ENCODE measurements around the gene CEACAM6.

DNA sequence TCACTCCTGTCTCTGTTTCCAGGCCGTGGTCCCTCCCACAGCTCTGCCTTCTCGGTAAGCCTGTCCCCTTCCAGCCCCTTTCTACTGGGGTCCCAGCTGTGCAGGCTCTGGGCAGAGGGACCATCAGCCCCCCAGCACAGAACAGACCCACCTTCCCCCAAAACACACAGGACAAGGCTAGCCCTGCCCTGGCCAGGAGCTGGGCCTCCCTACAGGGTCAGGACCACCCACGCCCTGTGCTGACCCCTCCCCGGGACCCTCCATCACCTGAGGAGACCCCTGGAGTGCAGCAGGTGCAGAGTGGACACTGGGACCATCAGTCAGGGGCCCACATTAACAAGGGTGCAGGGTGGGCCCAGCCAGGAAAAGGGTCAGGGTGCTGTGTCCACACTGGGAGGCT is 55.0 kb downstream of the CEACAM6 start:
- TF ChIP-seq, protein P1, sequence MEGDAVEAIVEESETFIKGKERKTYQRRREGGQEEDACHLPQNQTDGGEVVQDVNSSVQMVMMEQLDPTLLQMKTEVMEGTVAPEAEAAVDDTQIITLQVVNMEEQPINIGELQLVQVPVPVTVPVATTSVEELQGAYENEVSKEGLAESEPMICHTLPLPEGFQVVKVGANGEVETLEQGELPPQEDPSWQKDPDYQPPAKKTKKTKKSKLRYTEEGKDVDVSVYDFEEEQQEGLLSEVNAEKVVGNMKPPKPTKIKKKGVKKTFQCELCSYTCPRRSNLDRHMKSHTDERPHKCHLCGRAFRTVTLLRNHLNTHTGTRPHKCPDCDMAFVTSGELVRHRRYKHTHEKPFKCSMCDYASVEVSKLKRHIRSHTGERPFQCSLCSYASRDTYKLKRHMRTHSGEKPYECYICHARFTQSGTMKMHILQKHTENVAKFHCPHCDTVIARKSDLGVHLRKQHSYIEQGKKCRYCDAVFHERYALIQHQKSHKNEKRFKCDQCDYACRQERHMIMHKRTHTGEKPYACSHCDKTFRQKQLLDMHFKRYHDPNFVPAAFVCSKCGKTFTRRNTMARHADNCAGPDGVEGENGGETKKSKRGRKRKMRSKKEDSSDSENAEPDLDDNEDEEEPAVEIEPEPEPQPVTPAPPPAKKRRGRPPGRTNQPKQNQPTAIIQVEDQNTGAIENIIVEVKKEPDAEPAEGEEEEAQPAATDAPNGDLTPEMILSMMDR (IDR thresholded peaks at IDR 0.05): no peak
- TF ChIP-seq ZFX (IDR thresholded peaks at IDR 0.05; ENCODE audit: borderline replicate concordance): no peak
